ENCODE measurements around the gene CCN6.
"Not testable (repeated sequence)": the region's sequence is repeated elsewhere in the genome, so short reads cannot be mapped to it uniquely, and the experiment has no call there.

CCN6 gene

DNA sequence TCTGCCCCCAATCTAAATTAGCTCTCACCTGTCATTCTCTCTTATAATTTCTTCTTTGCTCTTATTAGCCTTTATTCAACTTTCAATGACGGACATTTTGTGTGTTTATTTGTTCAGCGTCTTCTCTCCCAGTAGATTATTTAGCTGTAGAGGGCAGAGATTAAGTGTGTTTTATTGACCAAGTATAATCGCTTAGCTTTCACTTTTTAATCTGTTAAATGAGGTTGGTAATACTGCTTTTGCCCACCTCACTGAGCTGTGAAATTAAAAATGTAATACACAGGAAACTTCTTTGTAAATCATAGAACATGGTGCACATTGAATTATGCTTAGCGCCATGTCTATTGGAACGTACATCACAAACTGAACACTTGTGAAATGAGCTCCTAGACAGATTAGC lies 3.5 kb upstream of the CCN6 start:
- Mint-ChIP-seq H3K27me3 (no peaks in the 10 kb centered on the region), H3K27ac (no peak overlapping the region), H3K4me3 (no peak overlapping the region), H3K4me1 (ENCODE audit: low read depth) (peaks cover 18% of the 10 kb centered on the region), H3K9me3 (no peaks in the 10 kb centered on the region), H3K36me3 (ENCODE audit: low read depth) (no peaks in the 10 kb centered on the region)
- intact Hi-C loops (cut with micrococcal nuclease), result no loop called here

DNA sequence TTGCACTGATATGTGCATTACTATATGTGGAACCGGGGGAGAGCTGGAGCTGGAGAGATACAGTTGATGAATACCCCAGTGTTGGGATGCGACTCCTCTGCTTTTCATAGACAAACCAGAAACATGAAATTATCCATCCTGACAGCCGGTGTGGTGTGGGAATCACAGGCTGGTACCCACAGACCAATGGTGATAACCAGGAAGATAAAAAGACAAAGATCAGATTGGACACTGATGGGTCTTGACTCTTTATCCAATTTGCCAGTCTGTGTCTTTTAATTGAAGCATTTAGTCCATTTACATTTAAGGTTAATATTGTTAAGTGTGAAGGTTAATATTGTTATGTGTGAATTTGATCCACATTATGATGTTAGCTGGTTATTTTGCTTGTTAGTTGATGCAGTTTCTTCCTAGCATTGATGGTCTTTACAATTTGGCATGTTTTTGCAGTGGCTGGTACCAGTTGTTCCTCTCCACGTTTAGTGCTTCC lies 2.6 kb upstream of the CCN6 start:
- H3K4me3 Mint-ChIP-seq; H3K27ac Mint-ChIP-seq; H3K9me3 Mint-ChIP-seq; H3K27me3 Mint-ChIP-seq; intact Hi-C loops (cut with micrococcal nuclease); H3K36me3 Mint-ChIP-seq (ENCODE audit: low read depth): not testable (repeated sequence)
- H3K4me1 Mint-ChIP-seq (ENCODE audit: low read depth), result peaks cover 18% of the 10 kb centered on the region

- H3K36me3 Mint-ChIP-seq (ENCODE audit: low read depth), result no peaks in the 10 kb centered on the region
- H3K27ac Mint-ChIP-seq, result no peak overlapping the region
- intact Hi-C loops (cut with micrococcal nuclease), result no loop called here
These were observed 769 bp downstream of the CCN6 start for GRCh38 chr6:112054555-112055190.

GRCh38 chr6:112058243-112059032 lies 4.5 kb downstream of the CCN6 start:
- Mint-ChIP-seq H3K4me1 (ENCODE audit: low read depth) (peaks cover 12% of the 10 kb centered on the region), H3K27ac (no peak overlapping the region), H3K9me3 (no peaks in the 10 kb centered on the region), H3K36me3 (ENCODE audit: low read depth) (no peaks in the 10 kb centered on the region), H3K27me3 (peaks cover 1% of the 10 kb centered on the region), H3K4me3 (no peak overlapping the region)
- intact Hi-C loops (cut with micrococcal nuclease), result no loop called here

More at GRCh38 chr6:112054555-112055190, 769 bp downstream of the CCN6 start:
- Mint-ChIP-seq H3K27me3 (peaks cover 1% of the 10 kb centered on the region), H3K4me3 (no peak overlapping the region), H3K4me1 (ENCODE audit: low read depth) (peaks cover 12% of the 10 kb centered on the region), H3K9me3 (no peaks in the 10 kb centered on the region)

- no peaks in the 10 kb centered on the region for H3K36me3 Mint-ChIP-seq (ENCODE audit: low read depth)
- H3K27ac Mint-ChIP-seq, result no peak overlapping the region
- H3K4me3 Mint-ChIP-seq, result no peak overlapping the region
- intact Hi-C loops (cut with micrococcal nuclease), result no loop called here
- H3K9me3 Mint-ChIP-seq, result no peaks in the 10 kb centered on the region
- no peaks in the 10 kb centered on the region for H3K4me1 Mint-ChIP-seq (ENCODE audit: low read depth)
- peaks cover 4% of the 10 kb centered on the region for H3K27me3 Mint-ChIP-seq
These were observed 7.7 kb downstream of the CCN6 start for GRCh38 chr6:112061605-112062004.

DNA sequence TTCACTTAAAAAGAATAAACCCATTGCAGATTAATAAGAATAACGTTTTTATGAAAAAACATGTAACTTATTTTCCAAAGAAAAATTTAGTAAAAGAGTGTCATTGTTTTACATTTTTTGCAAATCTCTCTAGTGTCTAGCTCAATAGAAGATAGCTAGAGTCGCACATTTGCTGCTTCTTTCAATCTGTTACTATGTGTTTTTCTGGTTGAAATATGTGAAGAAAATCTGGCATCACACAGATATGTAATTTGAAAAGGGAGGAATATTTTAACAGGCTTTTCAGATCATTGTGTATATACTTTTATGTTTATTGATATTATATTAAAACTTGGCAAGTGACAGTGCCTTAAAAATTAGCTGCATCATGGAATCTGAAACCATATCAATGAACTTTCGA lies 9.1 kb downstream of the CCN6 start:
- no peaks in the 10 kb centered on the region for H3K36me3 Mint-ChIP-seq (ENCODE audit: low read depth)
- H3K9me3 Mint-ChIP-seq, result no peaks in the 10 kb centered on the region
- H3K4me1 Mint-ChIP-seq (ENCODE audit: low read depth), result no peaks in the 10 kb centered on the region
- H3K27ac Mint-ChIP-seq, result no peak overlapping the region
- intact Hi-C loops (cut with micrococcal nuclease), result no loop called here
- peaks cover 4% of the 10 kb centered on the region for H3K27me3 Mint-ChIP-seq
- no peak overlapping the region for H3K4me3 Mint-ChIP-seq

- Mint-ChIP-seq H3K36me3 (ENCODE audit: low read depth) (peaks cover 7% of the 10 kb centered on the region), H3K27ac (no peak overlapping the region), H3K9me3 (no peaks in the 10 kb centered on the region), H3K4me1 (ENCODE audit: low read depth) (no peaks in the 10 kb centered on the region), H3K27me3 (peaks cover 4% of the 10 kb centered on the region), H3K4me3 (no peak overlapping the region)
- intact Hi-C loops (cut with micrococcal nuclease), result no loop called here
These were observed 11.6 kb downstream of the CCN6 start for GRCh38 chr6:112065426-112065986.

DNA sequence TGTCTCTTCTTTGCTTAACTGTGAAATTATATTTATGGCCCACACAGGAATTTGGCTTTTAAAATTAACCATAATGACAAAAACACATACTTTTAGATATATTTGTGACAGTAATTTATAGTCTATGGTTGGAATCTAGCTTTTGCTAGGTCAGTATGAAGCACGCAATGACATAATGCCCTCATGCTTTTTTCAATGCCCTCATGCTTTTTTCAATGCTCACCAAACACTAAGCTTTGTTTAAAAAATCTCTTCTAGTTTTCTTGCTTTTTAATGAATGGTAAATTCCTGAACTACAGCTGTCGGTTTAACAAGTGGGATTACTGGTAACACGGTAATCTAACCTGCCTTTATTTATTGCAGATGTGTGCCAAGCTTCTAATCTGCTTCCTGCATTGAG lies 12.7 kb downstream of the CCN6 start:
- intact Hi-C loops (cut with micrococcal nuclease), result no loop called here
- no peaks in the 10 kb centered on the region for H3K9me3 Mint-ChIP-seq

GRCh38 chr6:112081569-112081968 lies 27.7 kb downstream of the CCN6 start:
- H3K27me3 Mint-ChIP-seq, result no peaks in the 10 kb centered on the region
- H3K36me3 Mint-ChIP-seq (ENCODE audit: low read depth), result peaks cover 7% of the 10 kb centered on the region
- peaks cover 9% of the 10 kb centered on the region for H3K4me1 Mint-ChIP-seq (ENCODE audit: low read depth)
- intact Hi-C loops (cut with micrococcal nuclease), result no loop called here
- H3K27ac Mint-ChIP-seq, result no peak overlapping the region
- H3K4me3 Mint-ChIP-seq, result no peak overlapping the region
- H3K9me3 Mint-ChIP-seq, result no peaks in the 10 kb centered on the region

More for the DNA sequence above, 12.7 kb downstream of the CCN6 start:
- H3K27me3 Mint-ChIP-seq, result peaks cover 4% of the 10 kb centered on the region
- peaks cover 7% of the 10 kb centered on the region for H3K36me3 Mint-ChIP-seq (ENCODE audit: low read depth)
- H3K4me3 Mint-ChIP-seq, result no peak overlapping the region
- H3K27ac Mint-ChIP-seq, result no peak overlapping the region
- no peaks in the 10 kb centered on the region for H3K4me1 Mint-ChIP-seq (ENCODE audit: low read depth)

GRCh38 chr6:112085286-112086065 lies 31.6 kb downstream of the CCN6 start:
- Mint-ChIP-seq H3K27me3 (peaks cover 8% of the 10 kb centered on the region), H3K36me3 (ENCODE audit: low read depth) (no peaks in the 10 kb centered on the region), H3K4me1 (ENCODE audit: low read depth) (peaks cover 9% of the 10 kb centered on the region), H3K27ac (no peak overlapping the region), H3K4me3 (no peak overlapping the region), H3K9me3 (no peaks in the 10 kb centered on the region)
- intact Hi-C loops (cut with micrococcal nuclease), result no loop called here

GRCh38 chr6:112086744-112087135 lies 32.8 kb downstream of the CCN6 start:
- Mint-ChIP-seq H3K27ac (no peak overlapping the region), H3K9me3 (no peaks in the 10 kb centered on the region), H3K4me1 (ENCODE audit: low read depth) (peaks cover 12% of the 10 kb centered on the region), H3K4me3 (no peak overlapping the region), H3K27me3 (peaks cover 8% of the 10 kb centered on the region), H3K36me3 (ENCODE audit: low read depth) (no peaks in the 10 kb centered on the region)
- intact Hi-C loops (cut with micrococcal nuclease), result loop anchor here (1.0 kb wide), 1 partner anchor 77 kb away; no protein-coding TSS in a partner anchor

DNA sequence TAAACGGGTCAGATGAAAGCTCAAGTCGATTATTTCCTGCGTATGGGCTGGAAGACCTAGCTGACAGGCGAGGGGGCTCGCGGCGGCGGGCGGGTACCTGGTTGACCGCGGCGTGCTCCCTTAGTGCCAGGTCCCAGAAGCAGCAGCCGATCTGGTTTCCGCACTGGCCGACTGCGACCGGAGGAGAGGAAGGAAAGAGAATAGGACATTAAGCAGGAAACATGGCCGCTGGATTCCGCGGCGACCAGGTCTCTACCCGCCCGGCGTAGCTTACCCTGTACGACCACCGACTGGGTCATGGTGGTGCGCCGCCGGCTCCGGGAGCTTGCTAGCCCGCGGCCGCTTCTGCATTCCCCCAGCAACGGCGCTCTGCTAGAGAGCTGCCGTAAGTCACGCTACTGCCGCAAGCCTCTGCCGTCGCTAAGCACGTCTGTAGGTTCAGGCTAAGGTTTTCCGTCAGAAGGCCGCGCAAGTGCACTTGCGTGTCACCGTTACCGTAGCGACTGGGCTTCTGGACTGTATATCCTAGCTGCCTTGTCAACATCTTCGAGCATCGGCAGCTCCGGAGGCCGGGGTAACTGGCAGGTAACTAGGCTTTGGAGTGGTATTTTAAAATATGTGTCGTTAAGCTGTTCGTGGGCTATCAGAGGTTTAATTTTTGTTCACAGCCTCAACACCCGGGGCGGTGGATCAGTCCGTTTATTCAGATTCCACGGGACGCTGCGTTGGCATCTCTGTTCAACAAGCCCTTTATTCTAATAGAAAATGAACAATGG lies 33.4 kb downstream of the CCN6 start, which contains the start of the genes FAM229B and TUBE1:
Gene FAM229B (plus strand): TSS at position 456 of the 776 bp plus-strand sequence. CDS start 11,693 bp downstream, outside the sequence.
Gene TUBE1 (minus strand): TSS at position 347 of the 776 bp plus-strand sequence. CDS start 48 bp downstream, at position 299.
- H3K36me3 Mint-ChIP-seq (ENCODE audit: low read depth), result no peaks in the 10 kb centered on the region
- peaks cover 17% of the 10 kb centered on the region for H3K4me1 Mint-ChIP-seq (ENCODE audit: low read depth)
- peaks cover 8% of the 10 kb centered on the region for H3K27me3 Mint-ChIP-seq
- no peaks in the 10 kb centered on the region for H3K9me3 Mint-ChIP-seq
- H3K27ac Mint-ChIP-seq, result no peak within 1 kb of the TSS
- intact Hi-C loops (cut with micrococcal nuclease), result loop anchor here (1.0 kb wide), 1 partner anchor 76 kb away; no protein-coding TSS in a partner anchor
- H3K4me3 Mint-ChIP-seq, result no peak within 1 kb of the TSS

DNA sequence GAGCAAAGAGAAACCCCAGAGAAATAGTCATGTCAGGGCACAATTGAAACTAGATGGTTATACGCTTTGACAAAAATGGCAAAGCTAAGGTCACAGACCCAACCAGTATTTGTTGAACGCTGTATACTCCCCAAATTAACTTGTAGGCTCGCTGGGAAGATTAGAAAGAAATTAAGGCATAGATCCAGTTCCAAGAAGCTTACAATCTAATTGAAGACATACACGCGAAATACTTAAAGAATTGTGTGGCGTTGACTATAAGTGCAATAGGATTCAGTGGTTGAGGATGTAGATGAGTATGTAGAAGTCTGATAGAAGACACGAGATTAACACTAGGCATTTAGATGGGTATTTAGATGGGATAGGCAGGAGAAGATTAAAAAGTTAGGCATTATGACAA lies 34.0 kb downstream of the CCN6 start:
- Mint-ChIP-seq H3K27me3 (peaks cover 8% of the 10 kb centered on the region), H3K27ac (no peak overlapping the region), H3K4me1 (ENCODE audit: low read depth) (peaks cover 17% of the 10 kb centered on the region), H3K36me3 (ENCODE audit: low read depth) (no peaks in the 10 kb centered on the region), H3K9me3 (no peaks in the 10 kb centered on the region), H3K4me3 (no peak overlapping the region)
- intact Hi-C loops (cut with micrococcal nuclease), result loop anchor here (1.0 kb wide), 1 partner anchor 75 kb away; no protein-coding TSS in a partner anchor
